ENCODE results near the gene MTMR3.

Gene MTMR3

DNA sequence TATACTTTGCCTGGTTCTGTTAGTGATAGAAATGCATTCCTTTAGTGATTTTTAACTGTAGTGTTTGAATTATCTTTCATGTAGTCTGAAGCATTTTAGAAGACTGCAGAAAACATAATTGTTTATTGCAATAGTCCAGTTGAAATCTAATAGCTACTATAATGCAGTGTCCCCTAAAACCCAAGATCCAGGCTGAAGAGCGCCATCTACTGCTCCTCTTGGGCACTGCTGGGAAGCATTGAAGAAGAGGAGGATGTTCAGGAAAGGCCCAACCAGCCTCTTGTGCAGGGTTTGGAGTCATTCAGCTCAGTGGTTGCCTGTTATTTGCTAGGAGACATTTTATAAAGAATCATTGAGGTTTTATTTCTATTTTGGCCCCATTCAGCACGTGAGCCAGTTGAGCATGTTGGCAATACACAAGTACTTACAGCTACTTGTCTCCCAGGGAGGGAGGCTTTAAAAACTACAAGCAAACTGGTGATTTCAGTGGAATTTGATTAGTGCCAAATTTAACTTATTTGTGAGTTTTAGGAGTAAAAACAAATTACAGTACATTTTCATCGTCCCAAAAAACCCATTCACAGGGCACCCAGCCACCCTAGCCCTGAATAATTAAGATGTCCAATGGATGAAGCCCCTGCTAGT, 122.4 kb downstream of the MTMR3 start:
- peak; percentile 70 for DNase-seq

DNA sequence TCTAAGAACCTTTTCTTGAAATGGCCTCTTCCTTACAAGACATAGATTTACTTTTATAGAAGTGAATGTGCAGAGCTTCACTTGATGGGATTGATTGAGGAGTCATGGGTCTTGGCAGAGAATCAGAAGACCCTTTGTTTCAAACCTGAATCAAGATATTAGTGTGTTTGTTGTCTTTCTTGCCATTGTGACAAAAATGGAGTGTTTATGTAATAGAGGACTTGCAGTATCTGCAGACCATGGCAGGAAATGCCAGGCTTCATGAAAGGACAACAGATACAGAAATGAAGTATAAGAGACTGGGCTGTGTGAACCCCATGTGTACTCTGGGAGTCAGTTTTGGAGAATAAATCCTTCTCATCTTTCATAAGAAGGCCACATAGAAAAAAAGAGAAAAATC, 124.4 kb downstream of the MTMR3 start:
- no peak for DNase-seq

DNA sequence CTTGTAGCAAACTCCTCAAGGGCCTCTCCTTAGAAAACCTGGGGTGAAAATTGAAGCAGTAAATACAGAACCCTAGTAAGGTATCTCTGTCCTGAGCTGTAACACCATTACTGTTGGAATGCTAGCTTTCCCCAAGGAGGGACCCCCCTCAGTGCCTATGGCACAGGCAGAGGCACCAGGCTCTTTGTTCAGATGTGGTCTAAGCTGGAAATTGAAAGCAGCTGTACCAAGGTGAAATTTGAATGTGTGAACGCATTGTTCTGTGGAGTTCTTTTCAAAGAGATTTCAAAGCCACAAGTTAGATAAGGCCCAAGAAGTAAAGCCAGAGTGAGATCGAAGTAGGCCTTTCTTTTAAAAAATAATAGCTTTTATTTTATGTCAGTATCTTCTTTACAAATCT, 125.4 kb downstream of the MTMR3 start:
- DNase-seq, result no peak

DNA sequence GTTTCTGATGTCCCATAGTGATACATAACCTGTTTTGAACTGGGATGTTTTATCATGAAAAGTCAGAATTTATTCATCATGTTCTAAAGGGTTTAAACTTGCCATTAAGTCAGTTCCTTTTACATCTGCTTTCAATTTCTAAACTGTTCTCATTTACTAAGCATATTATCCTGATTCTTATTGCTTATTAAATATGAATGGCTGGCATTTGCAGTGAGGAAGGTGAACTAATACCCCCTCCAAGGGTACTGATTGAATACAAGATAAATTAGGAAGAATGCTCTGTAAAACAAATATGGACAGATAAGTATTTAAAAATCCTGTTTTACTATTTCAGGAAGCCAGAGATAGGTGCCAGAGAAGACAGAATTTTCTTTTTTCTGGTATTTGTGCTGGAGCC, 126.5 kb downstream of the MTMR3 start:
- DNase-seq, result no peak

GRCh38 chr22:30010789-30011405, 127.9 kb downstream of the MTMR3 start:
- DNase-seq, result peak; percentile 13

GRCh38 chr22:30013201-30013600, 130.2 kb downstream of the MTMR3 start:
- DNase-seq, result no peak

DNA sequence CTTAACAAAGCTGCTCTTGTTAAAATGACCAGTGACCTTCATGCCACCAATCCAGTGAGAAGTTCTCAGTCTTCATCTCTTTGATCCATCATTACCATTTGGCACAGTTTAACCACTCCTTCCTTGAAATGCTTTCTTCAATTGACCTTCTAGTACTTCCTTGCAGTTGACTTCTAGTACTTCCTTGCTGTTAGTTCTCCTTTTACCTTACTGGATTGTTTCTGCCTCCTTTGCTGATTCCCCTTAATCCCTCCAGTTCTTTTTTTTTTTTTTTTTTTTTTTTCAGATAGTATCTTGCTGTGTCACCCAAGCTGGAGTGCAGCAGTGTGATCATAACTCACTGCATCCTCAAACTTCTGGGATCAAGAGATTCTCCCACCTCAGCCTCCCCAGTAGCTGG, 131.3 kb downstream of the MTMR3 start:
- no peak for DNase-seq

DNA sequence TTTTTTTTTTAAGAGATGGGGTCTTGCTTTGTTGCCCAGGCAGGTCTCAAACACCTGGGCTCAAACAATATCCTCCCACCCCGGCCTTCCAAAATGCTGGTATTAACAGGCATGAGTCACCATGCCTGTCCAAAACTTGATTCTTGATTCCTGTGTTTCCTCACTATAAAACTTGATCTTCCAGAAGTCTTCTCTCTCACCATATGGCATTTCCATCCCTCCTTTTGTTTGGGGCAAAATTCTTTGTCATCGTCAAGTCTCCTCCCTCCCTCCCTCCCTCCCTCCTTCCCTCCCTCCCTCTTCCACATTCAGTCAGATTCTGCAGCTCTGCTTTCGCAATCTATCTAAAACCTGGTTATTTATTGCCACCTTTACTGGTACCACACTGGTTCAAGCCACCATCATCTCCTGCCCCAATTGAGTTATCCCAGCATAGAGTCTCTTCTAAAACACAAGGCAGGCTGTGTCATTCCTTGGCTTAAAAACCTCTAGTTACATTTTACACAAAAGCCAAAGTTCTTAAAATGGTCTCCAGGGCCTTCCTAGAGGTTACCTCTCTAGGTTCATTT, 132.3 kb downstream of the MTMR3 start:
- DNase-seq, result peak; percentile 8

GRCh38 chr22:30015846-30016245, 132.9 kb downstream of the MTMR3 start:
- DNase-seq, result no peak

- DNase-seq, result no peak
Observed at GRCh38 chr22:30016596-30016995, 133.6 kb downstream of the MTMR3 start.

DNA sequence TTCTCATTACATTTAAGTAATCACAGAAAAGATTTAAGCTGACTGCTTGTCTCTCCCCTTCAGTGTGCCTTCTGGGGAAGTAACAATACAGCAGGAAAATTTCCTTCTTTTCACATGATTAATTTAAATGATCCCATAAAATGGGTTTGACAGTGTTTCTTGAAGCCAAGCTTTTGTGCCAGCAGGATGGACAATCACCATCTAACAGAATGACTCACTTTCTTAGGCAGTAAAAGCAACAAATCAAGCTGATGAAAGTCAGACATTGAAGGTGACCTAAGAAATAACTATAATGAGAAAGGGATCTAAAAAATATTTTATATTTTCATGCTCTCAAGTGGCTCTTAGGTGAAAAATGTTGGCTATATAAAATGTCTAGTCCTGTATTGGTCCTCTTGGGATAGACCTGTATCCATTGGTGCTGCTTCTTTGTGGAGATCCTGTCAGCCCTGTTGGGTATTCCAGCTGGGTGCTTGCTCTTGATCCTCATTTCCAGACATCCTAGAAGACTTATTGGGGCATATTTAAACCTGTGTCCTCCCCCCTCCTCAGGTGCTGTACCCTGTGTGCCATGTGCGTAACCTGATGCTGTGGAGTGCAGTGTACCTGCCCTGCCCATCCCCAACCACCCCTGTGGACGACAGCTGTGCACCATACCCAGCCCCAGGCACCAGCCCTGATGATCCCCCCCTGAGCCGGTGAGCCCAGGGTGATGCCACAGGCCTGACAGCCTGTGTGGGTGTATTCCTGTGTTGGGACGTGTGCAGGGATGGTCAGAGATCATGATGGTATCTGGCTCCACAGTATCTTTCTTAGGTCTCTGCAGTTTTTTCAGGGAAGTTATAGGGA, 134.6 kb downstream of the MTMR3 start:
- DNase-seq, result peak; percentile 17

- DNase-seq, result no peak
Observed at GRCh38 chr22:30020511-30020910, 137.5 kb downstream of the MTMR3 start.

GRCh38 chr22:30021338-30021737, 138.4 kb downstream of the MTMR3 start:
- DNase-seq, result no peak

DNA sequence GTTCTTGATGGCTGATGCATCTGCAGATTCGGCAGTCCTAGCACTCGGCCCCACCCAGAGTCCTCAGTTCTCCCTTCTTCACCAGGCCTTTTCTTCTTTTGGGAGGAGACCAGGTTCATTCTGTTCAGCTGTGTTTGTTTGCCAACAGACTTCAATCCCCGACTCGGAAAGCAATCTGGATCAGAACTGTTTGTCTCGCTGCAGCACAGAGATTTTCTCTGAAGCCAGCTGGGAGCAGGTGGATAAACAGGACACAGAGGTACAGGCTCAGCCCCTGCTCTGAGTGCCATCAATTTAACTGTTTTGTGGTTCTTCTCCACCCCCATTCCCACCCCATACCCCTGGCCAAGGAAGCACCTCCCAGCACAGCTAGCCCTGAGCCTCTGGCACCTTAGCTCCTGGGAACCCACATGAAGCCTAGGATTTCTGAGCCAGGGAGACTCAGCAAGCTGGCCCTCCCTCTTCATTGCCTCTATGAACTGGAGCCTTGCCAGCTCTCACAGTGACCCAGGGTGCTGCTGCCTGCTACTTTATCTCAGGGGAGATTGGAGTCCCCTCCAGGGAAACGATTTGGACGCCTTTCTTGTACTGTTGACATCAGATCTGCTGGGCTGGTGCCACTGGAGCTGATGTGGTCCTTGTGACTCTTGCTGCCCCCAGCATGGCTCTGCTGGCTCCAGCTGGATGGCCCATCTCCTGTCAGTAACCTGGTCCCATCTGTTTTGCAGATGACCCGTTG, 139.1 kb downstream of the MTMR3 start:
- no peak for DNase-seq

DNA sequence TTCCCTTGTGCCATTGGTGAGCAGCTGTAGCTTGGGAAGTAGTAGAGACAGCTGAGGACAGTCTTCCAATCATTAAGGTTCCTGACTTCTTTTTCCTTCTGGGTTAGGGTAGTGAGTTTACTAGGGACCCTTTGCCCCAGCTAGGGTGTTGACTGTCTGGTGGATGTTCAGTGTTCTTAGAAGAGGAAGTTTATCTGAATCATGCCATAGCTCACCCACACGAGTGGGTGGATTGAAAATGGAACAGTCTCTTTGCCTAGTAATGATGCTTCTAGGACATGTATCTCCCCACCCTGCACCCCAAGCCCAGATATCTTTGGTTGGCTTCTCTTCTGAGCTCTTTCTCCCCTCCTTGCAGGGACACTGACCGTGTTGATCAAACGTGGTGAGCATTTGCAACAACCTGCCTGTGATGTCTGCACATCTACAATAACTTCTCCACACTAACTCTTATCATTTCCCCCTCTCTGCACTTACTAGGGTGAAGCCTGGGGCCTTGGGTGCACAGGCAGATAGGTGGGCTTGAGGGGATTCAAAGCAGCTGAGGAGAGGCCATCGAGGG, 140.2 kb downstream of the MTMR3 start:
- no peak for DNase-seq

GRCh38 chr22:30024231-30024630, 141.3 kb downstream of the MTMR3 start:
- no peak for DNase-seq

- no peak for DNase-seq
Observed at GRCh38 chr22:30025221-30025620, 142.2 kb downstream of the MTMR3 start.

- no peak for DNase-seq
Observed at GRCh38 chr22:30026756-30027155, 143.8 kb downstream of the MTMR3 start.

- no peak for DNase-seq
Observed at GRCh38 chr22:30027169-30027568, 144.2 kb downstream of the MTMR3 start.

DNA sequence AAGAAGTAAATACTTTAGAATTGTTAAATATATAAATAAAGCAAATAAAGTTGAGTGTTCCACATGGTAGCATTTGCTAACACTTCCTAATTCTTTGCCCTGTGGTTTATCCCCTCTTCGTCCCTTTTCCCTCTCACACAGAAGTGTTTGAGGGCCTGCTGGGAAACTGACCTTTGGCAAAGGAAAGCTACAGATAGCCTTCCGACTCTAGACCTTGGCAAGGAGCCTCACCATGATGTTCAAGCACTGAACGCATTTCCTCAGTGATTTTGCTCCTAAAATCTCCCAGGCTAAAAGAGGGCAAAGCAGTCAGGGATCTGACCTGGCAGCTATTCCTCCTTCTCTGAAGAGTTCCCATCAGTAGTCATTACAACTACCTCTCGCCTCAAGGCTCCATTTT, 144.8 kb downstream of the MTMR3 start:
- DNase-seq, result no peak

DNA sequence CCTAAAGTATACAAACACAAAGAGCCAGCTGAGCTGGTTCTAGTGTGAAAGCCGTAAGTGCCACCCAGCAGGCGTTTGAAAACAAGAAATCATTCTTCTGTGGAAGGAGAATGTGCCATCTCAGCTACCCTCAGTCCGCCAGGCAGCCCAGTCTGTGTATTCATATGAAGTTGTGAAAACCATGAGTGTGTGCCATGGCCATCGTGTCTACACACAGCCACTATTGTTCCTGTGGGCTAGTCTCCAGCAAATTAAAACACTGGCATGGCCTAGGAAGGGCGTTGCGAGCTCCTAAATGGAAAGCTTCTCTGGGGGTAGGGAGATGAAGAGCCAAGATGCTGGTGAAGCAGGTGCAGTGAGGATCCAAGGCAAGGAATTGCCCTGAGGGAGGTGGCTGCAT, 145.8 kb downstream of the MTMR3 start:
- no peak for DNase-seq

DNA sequence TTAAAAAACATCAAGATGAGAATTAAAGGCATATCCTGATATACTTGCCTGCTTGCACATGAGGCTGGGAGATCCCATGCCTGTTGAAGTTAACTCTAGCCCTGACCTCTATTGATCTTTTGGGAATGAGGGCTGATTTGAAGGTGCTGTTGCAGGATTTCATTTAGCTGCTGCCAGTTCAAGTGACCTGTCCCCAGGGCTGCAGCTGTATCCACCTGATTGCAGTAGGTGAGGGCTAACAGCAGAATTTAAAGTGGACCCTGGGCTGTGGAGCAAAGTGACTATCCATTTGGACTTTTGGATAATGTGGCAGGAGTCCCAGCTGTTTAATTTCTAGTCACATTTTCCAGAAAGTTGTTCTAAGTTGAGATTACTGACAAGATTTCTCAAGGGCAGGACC, 146.5 kb downstream of the MTMR3 start:
- no peak for DNase-seq

DNA sequence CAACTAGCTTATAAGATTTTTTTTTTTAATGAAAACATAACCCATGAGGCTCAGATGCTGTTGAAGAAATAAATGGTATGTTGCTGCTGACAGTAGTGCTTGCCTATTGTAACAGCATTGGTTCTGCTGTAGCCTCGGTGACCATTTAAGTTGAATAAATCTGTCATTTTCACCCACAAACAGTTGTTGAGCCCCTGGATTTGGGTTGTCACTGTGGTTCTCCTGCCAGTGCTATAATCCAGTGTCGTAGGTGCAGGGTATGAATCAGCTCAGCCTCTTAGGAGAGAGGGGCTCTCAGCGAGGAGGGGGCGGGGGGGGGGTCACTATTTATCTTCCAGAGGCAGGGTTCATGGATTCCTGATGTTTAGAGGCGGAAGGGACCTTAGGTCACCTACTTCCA, 147.4 kb downstream of the MTMR3 start:
- DNase-seq, result no peak

Data from NCI-H2171 treated with DMSO at 0.1 percent for 48 hours (cell line).